Colon (tissue), 2 donors: ENCODE results near the gene GABARAPL2.

Source experiments
- FAIRE-seq: peaks from 2 replicates; lab custom pipeline; 2012; peaks lifted over from hg19 to GRCh38; lab: Jason Lieb, UNC
- donor health status: control.
- donor health status: control.

Gene GABARAPL2

DNA sequence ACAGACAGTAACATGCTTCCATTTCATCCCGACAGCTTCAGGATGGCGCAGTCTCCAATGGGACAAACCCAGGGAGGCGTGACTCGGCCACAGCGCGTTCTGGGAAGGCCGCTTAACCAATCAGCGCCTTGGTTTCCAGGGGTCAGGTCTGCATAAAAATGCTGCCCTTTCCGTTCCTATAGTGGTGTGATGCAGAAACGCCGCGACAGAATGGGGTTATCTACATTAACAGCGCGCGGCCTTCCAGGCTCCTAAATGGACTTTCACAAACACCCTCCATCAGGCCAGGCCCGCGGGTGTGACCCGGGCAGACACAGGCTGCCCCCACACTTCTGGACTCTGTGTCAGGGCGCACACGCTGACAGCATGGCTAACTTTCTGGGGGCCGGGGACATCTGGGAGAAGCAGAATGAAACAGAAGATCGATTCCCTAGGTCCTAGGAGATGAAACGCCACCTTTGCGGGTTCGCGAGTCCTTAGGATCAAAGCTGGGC, 10.9 kb upstream of the GABARAPL2 start:
- no peak for FAIRE-seq

DNA sequence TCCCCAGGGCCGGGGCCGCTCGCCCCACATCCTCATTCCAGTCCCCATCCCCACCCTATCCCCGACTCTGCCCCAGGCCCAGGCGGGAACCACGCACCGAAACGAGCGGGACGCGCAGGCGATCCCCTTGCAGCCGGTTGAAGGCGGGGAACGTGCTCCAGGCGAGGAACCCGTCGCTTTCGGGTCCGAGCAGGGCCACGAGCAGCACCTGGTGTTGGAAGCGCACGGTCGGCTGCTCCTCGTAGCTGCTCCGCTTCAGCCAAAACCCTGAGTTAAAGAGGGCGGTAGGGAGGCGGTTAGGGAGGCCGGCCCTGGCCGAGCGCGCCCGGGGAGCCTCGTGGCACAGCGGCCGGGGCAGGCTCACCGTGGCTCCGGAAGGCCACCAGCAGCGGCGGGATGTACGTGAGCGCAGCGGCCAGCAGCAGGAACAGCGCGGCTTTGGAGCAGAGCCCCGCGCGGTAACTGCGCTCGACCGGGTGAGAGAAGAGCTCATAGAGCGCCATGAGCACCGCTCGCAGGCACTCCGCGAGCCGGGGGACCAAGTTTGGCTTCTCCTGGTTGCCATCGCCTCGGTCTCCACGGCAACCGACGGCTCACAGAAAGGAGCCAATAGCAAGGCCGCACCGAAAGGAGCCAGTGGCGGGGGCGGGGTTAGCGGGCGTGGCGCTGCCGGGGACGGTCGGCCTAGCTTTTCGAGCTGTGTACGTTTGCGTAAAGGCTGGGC, 10.3 kb upstream of the GABARAPL2 start, which contains the start of gene TMEM231:
TMEM231 (minus strand) TSS at position 546 of the 724 bp plus-strand sequence; CDS start at position 503, 43 bp downstream.
- FAIRE-seq: no peak

DNA sequence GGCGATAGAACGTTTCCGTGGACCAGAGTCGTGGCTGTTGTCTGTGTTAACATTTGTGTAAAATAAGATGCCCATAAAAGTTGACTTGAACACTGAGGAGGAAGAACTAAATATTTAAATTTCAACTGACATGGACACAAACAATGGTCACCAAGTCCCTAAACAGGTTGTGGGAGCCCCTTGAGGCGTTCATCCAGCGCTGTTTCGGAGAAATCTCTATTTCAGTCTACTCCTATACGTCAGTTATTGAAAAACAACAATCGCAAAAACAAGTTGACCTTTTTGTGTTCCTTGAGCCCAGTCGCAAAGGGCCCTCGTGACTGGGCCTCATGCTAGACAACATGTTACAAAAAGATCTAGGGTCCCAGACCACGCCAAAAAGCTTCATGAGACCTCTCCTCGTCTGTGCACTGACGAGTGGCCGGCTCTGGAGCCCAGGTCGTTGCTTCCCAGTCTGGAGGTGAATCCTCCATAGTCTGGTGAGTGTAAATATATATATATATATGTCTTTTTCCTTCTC, 9.7 kb upstream of the GABARAPL2 start:
- FAIRE-seq: no peak

DNA sequence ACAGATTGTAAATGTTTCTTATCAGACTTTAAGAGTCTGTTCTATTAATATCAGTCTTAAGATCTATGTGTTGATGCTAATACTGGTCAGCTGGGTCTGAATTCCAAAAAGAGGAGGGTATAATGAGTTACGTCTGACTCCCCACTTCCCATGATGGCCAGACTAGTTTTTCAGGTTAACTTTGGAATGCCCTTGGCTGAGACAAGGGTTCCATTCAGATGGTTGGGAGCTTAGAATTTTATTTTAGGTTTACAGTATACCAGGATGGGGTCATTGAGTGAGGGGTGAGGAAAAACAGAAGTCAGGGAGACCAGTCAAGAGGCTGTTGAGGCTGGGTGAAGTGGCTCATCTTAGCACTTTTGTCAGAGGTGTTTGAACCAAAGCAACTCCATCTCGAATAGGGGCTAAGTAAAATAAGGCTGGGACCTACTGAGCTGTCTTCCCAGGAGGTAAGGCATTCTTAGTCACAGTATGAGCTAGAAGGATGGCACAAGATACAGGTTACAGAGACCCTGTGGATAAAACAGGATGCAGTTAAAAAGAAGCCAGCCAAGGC, 7.3 kb upstream of the GABARAPL2 start:
- no peak for FAIRE-seq

DNA sequence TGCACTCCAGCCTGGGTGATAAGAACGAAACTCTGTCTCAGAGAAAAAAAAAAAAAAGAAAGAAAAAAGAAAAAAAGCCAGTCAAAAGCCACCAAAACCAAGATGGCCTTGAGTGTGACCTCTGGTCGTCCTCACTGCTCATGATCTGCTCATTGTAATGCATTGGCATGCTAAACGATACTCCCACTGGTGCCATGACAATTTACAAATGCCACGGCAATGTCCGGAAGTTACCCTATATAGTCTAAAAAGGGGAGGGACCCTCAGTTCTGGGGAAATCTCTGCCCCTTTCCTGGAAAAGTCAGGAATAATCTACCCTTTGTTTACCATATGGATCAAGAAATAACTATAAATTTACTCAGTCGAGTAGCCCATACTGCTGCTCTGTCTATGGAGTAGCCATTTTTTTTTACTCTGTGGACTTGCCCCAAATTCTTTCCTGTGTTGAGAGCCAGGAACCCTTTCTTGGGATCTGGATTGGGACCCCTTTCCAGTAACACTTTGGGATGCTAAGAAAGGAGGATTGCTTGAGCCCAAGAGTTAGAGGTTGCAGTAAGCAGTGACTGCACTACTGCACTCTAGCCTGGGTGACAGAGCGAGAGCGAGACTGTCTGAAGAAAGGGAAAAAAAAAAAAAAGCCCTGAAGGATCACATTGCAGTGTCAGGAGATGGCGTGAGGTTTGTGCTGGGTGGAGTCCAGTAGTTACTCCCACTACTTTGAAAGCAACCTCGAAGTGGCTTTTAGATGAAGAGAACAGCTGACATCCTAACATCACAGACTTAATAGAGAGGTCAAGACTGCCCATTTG, 6.4 kb upstream of the GABARAPL2 start:
- no peak for FAIRE-seq

DNA sequence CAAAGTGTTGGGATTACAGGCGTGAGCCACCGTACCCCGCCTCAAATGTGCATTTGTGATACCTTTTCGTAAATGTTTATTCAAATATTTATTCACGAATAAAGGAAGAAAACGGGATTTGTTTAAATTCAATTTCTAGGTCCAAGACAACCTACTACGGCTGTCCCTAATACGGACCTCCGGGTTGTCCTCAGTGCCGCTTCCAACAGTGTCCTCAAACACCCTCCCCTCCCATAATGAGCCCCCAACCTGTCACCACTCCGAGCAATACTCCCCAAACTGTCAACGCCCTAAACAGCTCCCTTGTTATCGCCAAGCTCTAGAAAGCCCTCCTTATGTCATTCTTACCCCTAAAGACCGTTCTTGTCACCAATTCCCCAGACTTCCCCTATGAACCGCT, 539 bp upstream of the GABARAPL2 start:
- FAIRE-seq: no peak

DNA sequence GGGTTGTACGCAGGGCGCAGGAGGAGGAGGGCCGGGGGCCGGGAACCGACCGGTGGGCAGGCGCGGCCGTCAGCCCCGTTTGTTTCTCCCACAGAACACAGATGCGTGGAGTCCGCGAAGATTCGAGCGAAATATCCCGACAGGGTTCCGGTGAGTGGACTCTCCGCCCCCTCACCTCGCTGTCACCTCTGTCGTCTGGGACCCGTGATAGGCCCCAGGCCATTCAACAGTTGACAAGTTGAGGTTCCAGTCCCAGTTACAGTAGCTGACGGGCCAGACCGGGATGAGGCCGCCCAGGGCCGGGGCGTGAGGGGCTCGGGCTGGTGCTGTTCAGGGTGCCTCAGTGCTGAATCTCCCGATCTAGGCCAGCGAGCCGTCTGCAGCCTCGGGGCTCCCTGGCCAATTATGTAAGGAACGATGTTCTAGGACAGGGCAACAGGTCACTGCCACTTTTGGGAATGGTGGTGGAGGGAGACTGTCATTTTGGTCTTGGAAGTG, 628 bp downstream of the GABARAPL2 start:
- FAIRE-seq: no peak

DNA sequence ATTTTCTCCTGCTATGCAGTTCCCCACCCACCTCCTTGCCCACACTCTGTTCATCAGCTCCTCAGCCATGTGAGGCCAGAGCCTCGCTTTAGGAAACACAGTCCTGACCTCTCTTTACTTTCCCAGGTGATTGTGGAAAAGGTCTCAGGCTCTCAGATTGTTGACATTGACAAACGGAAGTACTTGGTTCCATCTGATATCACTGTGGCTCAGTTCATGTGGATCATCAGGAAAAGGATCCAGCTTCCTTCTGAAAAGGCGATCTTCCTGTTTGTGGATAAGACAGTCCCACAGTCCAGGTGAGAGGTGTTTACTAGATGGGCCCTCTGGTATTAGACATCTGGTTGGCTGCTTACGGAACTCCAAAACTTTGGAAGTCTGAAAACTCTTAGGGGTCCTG, 1.7 kb downstream of the GABARAPL2 start:
- FAIRE-seq: no peak

DNA sequence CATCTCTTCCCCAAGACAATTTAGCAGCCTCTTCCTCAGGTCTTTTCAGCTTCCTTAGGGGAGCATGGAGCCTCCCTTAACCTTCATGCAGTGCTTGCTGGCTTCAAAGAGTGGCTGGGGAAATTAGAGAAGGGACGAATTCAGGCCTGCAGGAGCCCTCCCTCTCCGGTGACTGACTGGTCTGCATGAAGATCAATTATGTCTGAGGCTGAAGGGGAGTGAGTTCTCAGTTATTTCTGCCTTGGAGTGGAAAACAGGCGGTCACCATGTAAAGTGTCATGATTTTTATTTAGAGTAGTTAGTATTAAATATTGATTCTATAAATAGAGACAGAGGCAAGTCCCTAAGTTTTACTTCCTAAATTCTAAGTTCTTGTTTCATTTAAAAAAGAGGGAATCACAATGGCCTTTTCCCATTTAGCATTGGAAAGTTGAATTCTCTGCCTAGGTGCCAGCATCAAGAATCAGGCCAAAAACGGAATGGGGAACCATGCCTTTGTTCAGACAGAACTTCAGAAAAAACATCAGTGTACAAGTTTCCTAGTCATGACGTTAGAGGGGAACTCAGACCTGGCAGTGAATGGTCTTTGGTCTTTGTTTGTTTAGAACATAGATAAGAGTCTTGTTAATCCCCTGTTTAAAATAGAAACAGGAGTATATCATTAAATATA, 4.4 kb downstream of the GABARAPL2 start:
- no peak for FAIRE-seq

DNA sequence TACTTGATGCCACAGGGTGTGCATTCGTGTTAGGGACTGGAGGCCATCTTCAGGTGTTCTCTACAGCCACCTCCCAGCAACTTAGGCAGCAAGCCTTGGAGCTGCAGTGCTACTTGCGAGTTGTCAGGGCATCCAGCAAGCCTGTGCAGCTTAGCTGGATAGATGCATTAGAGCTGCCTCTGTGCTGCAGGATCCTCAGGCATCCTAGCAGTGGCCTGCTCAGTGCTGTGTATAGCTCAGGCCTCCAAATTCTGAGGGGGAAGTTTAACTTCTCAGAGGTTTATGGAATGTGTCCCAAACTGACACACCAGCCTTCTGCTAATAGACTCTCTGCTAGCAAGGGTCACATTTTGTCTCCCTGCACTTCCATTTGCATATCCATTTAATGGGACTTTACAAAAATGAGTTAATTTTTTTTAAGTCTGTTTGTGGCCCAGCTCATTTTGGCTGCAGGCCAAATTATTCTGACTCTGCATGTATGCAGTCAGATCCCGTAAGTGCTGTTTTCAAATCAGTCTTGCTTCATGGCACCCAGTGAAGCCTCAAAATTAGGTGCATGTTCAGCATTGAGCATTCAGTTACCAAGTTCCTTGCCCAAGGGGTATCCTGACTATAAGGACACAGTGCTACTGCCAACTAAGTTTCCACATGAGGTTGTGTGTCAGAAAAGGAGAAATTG, 6.8 kb downstream of the GABARAPL2 start:
- no peak for FAIRE-seq

DNA sequence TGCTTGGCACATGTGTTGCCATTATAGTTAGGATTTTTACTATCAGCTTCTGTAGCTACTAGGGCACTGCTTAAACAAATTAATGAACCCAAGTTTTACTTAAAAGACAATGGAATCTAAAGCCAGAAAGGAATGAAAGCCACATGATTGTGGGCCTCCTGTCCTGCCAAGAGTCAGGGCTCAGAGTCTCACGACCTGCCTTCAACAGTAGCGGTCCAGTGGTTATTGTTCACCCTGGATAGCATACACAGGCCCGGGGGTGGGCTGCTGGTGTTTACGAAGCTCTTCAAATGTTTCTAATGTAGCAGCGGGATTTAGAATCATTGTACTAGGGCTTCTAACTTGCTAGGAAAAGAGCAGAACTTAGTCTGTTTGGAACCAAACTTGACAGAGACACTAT, 7.8 kb downstream of the GABARAPL2 start:
- no peak for FAIRE-seq

DNA sequence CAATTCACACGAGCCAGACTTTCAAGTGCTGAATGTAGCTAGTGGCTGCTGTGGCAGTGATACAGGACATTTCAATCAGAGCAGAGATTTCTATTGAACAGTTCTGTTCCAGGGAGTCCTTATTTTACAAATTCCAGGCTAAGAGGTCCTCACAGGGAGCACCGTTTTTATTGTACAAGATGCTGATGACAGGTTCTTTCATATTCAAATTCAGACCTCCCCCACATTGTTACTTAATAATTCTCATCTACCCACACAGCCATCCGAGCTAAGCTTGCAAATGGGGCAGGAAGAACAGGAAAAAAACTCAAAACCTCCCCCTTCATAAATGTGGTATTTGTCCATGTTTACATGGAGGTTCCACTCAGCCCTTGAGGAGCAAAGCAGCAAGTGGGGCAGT, 9.8 kb downstream of the GABARAPL2 start:
- FAIRE-seq: no peak

DNA sequence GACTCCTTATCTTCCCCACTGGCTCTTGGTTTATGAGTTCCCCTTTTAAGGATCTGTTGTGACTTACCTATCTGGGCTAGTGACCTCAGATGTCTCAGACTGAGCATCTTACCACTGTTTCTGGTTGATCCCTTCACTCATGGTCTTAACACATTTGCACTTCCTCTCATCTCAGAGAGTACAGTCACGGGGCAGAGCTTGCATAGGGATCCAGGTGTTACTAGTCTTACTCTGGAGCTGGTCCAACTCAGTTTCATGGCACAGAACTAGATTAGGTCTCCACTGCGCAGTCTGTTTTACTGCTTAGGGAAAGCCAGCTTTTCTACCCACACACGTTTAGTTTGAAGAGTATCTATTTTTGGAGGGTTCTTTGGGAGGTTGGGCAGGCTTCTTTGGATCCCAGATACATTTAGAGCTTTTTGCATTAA, 10.2 kb downstream of the GABARAPL2 start:
- no peak for FAIRE-seq

DNA sequence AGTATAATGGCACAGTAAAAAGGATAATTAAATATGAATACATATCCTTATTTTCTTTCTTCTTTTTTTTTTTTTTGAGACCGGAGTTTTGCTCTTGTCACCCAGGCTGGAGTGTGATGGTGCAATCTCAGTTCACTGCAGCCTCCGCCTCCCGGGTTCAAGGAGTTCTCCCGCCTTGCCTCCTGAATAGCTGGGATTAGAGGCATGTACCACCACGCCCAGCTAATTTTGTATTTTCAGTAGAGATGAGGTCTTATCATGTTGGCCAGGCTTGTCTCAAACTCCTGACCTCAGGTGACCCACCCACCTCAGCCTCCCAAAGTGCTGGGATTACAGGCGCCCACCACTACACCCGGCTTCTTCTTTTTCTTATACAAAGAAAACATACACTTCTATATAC, 12.0 kb downstream of the GABARAPL2 start:
- FAIRE-seq: no peak

DNA sequence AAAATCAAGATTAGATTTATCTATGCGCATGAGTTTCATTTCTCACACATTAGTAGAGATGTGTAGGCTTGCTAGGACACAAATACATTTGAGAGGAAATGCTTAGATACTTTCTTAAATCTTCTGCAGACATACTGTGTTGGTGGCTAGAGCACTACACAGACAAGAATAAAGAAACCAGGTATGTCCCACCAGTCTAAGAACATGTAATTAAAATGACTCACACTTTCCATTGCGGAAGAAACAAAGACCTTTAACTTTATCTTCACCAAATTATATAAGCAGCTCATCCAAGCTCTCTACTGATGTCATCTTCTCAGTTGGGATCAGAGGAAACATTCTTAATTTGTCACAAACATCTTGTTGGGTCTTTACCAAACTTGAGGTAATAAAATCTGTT, 12.5 kb downstream of the GABARAPL2 start:
- no peak for FAIRE-seq

DNA sequence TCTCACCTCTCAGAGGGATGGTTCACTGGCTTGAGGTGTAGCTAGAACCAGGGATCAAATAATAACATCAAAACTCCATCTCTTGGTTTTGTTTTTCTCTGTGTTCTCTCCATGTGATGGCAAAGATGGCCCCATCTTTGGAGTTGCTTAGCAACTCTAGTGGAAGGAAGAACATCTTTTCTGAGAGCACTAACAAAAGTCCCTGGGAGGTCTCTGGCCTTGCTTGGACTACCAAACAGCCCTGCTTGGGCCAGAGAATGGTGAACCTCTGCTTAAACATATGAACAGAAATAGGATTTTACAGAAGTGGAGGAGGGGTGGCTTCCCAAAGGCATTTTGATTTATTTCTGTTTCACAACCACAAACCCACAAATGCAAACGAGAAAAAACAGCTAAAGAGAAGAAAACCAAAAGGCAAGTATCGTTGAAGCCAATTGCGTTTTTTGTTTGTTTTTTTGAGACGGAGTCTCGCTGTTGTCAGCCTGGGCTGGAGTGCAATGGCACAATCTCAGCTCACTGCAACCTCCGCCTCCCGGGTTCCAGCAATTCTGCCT, 13.2 kb downstream of the GABARAPL2 start:
- no peak for FAIRE-seq

DNA sequence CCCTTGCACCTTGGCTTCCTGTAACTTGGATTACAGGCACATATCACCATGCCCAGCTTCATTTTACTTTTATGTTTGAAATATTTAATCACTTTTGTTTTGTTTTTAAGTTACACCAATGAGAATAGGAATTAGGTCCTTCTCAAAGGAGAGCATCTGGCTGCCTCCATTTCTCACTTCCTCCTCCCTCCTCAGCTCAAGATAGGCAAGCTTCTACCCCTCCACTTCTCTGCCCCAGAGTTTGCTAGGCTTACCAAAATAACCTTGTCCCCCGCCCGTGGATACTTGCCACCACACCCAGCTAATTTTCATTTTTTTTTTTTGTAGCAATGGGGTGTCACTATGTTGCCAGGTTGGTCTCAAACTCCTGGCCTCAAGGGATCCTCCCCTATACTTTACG, 17.9 kb downstream of the GABARAPL2 start:
- no peak for FAIRE-seq

DNA sequence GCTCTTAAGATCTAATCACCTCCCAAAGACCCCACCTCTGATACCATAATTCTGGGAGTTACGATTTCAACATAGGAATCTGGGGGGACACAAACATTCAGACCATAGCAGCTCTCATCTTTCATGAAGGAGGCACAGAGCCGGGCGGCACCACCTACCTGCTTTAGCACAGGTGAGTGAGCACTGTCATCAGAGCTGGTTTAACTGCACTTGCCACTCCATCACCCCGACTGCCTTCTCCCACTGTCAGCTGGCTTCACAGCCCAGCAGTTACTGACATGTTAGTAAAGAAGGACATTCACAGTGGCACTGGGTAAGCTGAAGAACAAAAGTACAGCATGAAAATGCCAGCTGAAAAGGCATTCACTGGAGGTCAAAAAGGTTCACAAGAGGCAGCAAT, 22.5 kb downstream of the GABARAPL2 start:
- FAIRE-seq: no peak

DNA sequence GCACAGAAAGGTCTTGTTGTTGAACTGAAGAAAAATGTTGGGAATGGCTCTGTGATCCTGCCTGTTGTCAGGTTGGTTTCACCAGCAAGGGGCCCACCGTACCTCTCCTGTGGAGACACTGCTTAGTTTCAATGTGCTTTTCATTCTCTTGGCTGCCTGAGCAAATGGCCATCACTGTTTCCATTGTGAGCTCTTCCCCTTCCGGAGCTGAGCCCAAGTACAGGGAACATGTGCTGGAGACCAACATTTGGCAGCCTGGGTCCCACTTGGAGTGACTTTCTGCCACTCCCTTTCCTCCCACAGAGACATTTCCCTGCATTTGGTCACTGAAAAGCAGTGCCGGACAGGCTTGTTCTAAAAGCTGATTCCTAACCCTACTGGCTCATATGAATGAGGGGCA, 23.1 kb downstream of the GABARAPL2 start:
- no peak for FAIRE-seq

DNA sequence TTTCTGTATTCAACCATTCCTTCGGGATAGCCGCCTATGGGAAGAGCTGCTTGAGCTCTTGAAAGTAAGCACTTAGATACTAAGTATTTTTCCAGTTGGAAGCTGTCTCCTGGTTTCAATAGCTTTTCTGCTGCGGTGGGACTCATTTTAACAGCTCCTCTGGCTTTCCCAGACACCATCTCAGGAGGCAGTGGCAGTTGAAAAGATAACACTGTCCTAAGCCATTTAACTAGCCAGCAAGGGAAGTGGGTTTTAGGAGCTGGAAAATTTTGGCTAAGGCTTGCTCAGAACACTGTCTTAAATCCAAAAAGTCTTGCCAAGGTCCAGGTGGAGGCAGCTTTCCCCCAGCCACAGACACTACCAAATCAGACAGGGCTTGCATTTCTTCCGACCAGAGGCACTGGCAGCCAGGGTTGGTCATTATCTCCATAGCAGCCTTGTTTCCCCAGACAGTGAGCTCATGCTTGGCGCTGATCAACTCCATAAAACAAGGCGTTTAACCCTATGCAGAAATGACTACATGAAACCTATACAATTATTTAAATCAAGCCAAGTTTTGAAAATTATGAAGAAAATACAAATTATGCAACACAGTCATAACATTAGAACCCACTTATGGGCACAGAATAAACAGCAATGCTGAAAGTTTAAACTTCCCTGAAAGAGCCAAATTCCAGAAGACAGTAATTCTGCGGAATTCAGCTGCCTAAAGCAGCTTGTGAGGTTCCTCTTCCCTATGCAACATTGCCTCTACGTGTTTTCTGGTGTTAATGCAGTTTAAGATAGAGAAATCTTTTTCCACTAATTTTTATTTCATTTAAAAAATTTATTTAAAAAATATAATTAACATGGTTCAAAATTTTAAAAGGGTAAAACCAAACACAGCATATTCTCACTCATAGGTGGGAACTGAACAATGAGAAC, 25.0 kb downstream of the GABARAPL2 start:
- no peak for FAIRE-seq
